ENCODE data around the gene TAB2. TPM values are rescaled to one million over a fixed set of nuclear protein-coding genes. Genes with fewer than 3 reads are reported as not detected.

Gene TAB2
- total RNA-seq, 1 experiment from 2014 or later: 25.5 TPM

GRCh38 chr6:149360536-149360935 is 43.0 kb downstream of the TAB2 start:
- no peaks in the 10 kb centered on the region for H3K27me3 ChIP-seq (ENCODE audit: control insufficient read depth, insufficient read depth, low read length)
- no peak for DNase-seq
- H3K36me3 ChIP-seq (replicated peaks; ENCODE audit: control insufficient read depth, insufficient read depth, low read length): no peaks in the 10 kb centered on the region
- H3K4me3 ChIP-seq (ENCODE audit: insufficient read depth, low read depth, low read length): no peak overlapping the region

GRCh38 chr6:149362289-149362688 is 44.8 kb downstream of the TAB2 start:
- H3K36me3 ChIP-seq (replicated peaks; ENCODE audit: control insufficient read depth, insufficient read depth, low read length): no peaks in the 10 kb centered on the region
- no peak overlapping the region for H3K4me3 ChIP-seq (ENCODE audit: insufficient read depth, low read depth, low read length)
- H3K27me3 ChIP-seq (ENCODE audit: control insufficient read depth, insufficient read depth, low read length): no peaks in the 10 kb centered on the region
- no peak for DNase-seq

- Histone ChIP-seq H3K27me3 (ENCODE audit: control insufficient read depth, insufficient read depth, low read length) (no peaks in the 10 kb centered on the region), H3K4me3 (ENCODE audit: insufficient read depth, low read depth, low read length) (no peak overlapping the region)
- no peak for DNase-seq
Observed at GRCh38 chr6:149363154-149363553, 45.6 kb downstream of the TAB2 start.

GRCh38 chr6:149364557-149364956 is 47.0 kb downstream of the TAB2 start:
- H3K36me3 ChIP-seq (replicated peaks; ENCODE audit: control insufficient read depth, insufficient read depth, low read length): no peaks in the 10 kb centered on the region
- no peak overlapping the region for H3K4me3 ChIP-seq (ENCODE audit: insufficient read depth, low read depth, low read length)
- no peak for DNase-seq
- no peaks in the 10 kb centered on the region for H3K27me3 ChIP-seq (ENCODE audit: control insufficient read depth, insufficient read depth, low read length)

More at GRCh38 chr6:149363154-149363553, 45.6 kb downstream of the TAB2 start:
- H3K36me3 ChIP-seq (replicated peaks; ENCODE audit: control insufficient read depth, insufficient read depth, low read length): no peaks in the 10 kb centered on the region

- H3K27me3 ChIP-seq (ENCODE audit: control insufficient read depth, insufficient read depth, low read length): no peaks in the 10 kb centered on the region
- no peaks in the 10 kb centered on the region; the same call in 1 of the 2 replicates for H3K36me3 ChIP-seq (replicated peaks; ENCODE audit: control insufficient read depth, insufficient read depth, low read length)
- no peak overlapping the region for H3K4me3 ChIP-seq (ENCODE audit: insufficient read depth, low read depth, low read length)
- no peak for DNase-seq
Observed at GRCh38 chr6:149365197-149365596, 47.7 kb downstream of the TAB2 start.

- DNase-seq: no peak
- Histone ChIP-seq H3K36me3 (replicated peaks; ENCODE audit: control insufficient read depth, insufficient read depth, low read length) (no peaks in the 10 kb centered on the region; the same call in 1 of the 2 replicates), H3K27me3 (ENCODE audit: control insufficient read depth, insufficient read depth, low read length) (no peaks in the 10 kb centered on the region), H3K4me3 (ENCODE audit: insufficient read depth, low read depth, low read length) (no peak overlapping the region)
Observed at GRCh38 chr6:149366267-149366921, 48.9 kb downstream of the TAB2 start.

GRCh38 chr6:149368065-149368464 is 50.6 kb downstream of the TAB2 start:
- Histone ChIP-seq H3K36me3 (replicated peaks; ENCODE audit: control insufficient read depth, insufficient read depth, low read length) (no peaks in the 10 kb centered on the region; the same call in 1 of the 2 replicates), H3K4me3 (ENCODE audit: insufficient read depth, low read depth, low read length) (no peak overlapping the region), H3K27me3 (ENCODE audit: control insufficient read depth, insufficient read depth, low read length) (no peaks in the 10 kb centered on the region)
- no peak for DNase-seq

- Histone ChIP-seq H3K27me3 (ENCODE audit: control insufficient read depth, insufficient read depth, low read length) (no peaks in the 10 kb centered on the region), H3K36me3 (replicated peaks; ENCODE audit: control insufficient read depth, insufficient read depth, low read length) (no peaks in the 10 kb centered on the region; the same call in 1 of the 2 replicates), H3K4me3 (ENCODE audit: insufficient read depth, low read depth, low read length) (no peak overlapping the region)
- DNase-seq: no peak
Observed at GRCh38 chr6:149371154-149371553, 53.6 kb downstream of the TAB2 start.

- Histone ChIP-seq H3K27me3 (ENCODE audit: control insufficient read depth, insufficient read depth, low read length) (no peaks in the 10 kb centered on the region), H3K4me3 (ENCODE audit: insufficient read depth, low read depth, low read length) (no peak overlapping the region), H3K36me3 (replicated peaks; ENCODE audit: control insufficient read depth, insufficient read depth, low read length) (no peaks in the 10 kb centered on the region; the same call in 1 of the 2 replicates)
- no peak for DNase-seq
Observed at GRCh38 chr6:149372062-149372461, 54.5 kb downstream of the TAB2 start.

GRCh38 chr6:149373511-149373910 is 56.0 kb downstream of the TAB2 start:
- Histone ChIP-seq H3K27me3 (ENCODE audit: control insufficient read depth, insufficient read depth, low read length) (no peaks in the 10 kb centered on the region), H3K4me3 (ENCODE audit: insufficient read depth, low read depth, low read length) (no peak overlapping the region), H3K36me3 (replicated peaks; ENCODE audit: control insufficient read depth, insufficient read depth, low read length) (peaks cover 3% of the 10 kb centered on the region)
- no peak for DNase-seq

GRCh38 chr6:149379977-149380376 is 62.5 kb downstream of the TAB2 start:
- Histone ChIP-seq H3K27me3 (ENCODE audit: control insufficient read depth, insufficient read depth, low read length) (no peaks in the 10 kb centered on the region), H3K36me3 (replicated peaks; ENCODE audit: control insufficient read depth, insufficient read depth, low read length) (peaks cover 8% of the 10 kb centered on the region), H3K4me3 (ENCODE audit: insufficient read depth, low read depth, low read length) (no peak overlapping the region)
- no peak for DNase-seq

- Histone ChIP-seq H3K27me3 (ENCODE audit: control insufficient read depth, insufficient read depth, low read length) (no peaks in the 10 kb centered on the region), H3K36me3 (replicated peaks; ENCODE audit: control insufficient read depth, insufficient read depth, low read length) (peaks cover 8% of the 10 kb centered on the region), H3K4me3 (ENCODE audit: insufficient read depth, low read depth, low read length) (no peak overlapping the region)
- no peak for DNase-seq
Observed at GRCh38 chr6:149380523-149380922, 63.0 kb downstream of the TAB2 start.

GRCh38 chr6:149383371-149383770 is 65.9 kb downstream of the TAB2 start:
- Histone ChIP-seq H3K4me3 (ENCODE audit: insufficient read depth, low read depth, low read length) (no peak overlapping the region), H3K27me3 (ENCODE audit: control insufficient read depth, insufficient read depth, low read length) (no peaks in the 10 kb centered on the region), H3K36me3 (replicated peaks; ENCODE audit: control insufficient read depth, insufficient read depth, low read length) (peaks cover 6% of the 10 kb centered on the region)
- no peak for DNase-seq

- H3K36me3 ChIP-seq (replicated peaks; ENCODE audit: control insufficient read depth, insufficient read depth, low read length): no peaks in the 10 kb centered on the region; the same call in none of the 2 replicates
- H3K4me3 ChIP-seq (ENCODE audit: insufficient read depth, low read depth, low read length): no peak overlapping the region
- DNase-seq: no peak
- H3K27me3 ChIP-seq (ENCODE audit: control insufficient read depth, insufficient read depth, low read length): no peaks in the 10 kb centered on the region
Observed at GRCh38 chr6:149384464-149384863, 67.0 kb downstream of the TAB2 start.

- DNase-seq: no peak
- Histone ChIP-seq H3K36me3 (replicated peaks; ENCODE audit: control insufficient read depth, insufficient read depth, low read length) (no peaks in the 10 kb centered on the region; the same call in none of the 2 replicates), H3K27me3 (ENCODE audit: control insufficient read depth, insufficient read depth, low read length) (no peaks in the 10 kb centered on the region), H3K4me3 (ENCODE audit: insufficient read depth, low read depth, low read length) (no peak overlapping the region)
Observed at GRCh38 chr6:149385998-149386646, 68.6 kb downstream of the TAB2 start.

Measured in H7 (cell line).